Measurements from ENCODE around the gene MAP3K10.

Gene MAP3K10

DNA sequence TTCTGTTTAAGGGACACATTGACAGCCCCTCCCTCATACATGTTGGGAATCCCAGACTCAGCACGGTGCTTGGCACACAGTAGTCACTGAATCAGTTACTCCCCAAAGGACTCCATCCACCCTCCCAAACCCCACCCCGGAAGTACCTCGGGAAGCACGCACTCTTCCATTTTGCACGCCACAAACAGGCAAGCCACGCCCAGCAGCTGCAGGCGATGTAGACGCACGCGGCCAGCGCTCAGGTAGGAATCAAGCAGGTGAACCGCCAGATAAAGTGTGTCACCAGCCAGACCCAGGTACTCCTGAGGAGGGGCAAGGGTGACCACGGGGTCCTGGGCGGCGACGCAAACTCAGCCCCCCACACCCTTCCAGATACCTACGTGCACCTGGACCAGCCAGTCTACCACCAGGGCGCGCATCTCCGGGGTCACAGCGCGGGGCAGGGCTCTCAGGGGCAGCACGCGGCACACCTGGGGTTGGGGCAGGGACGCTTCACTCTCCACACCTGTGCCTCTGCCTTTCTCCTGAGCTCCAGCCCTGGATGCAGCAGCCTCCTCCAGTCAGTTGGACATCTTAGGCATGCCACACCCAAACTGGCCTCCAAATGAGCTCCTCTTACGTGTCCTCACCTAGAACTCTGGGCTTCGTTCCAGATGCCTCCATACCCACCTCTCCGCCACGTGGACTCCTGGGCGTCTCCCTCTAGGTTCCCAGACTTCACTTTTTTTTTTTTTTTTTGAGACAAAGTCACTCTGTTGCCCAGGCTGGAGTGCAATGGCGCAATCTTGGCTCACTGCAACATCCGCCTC, 33.3 kb downstream of the MAP3K10 start:
- no peaks in the 10 kb centered on the region for H3K4me1 ChIP-seq (ENCODE audit: control insufficient read depth, insufficient read depth, low read length)
- H3K9me3 ChIP-seq (ENCODE audit: control insufficient read depth, low read length), result no peaks in the 10 kb centered on the region
- 93% methylated on average over 32 of the region's 32 CpGs for WGBS, 2 experiments
- no peak overlapping the region for H3K4me3 ChIP-seq (ENCODE audit: insufficient read depth, low read depth, low read length)
- peaks cover 17% of the 10 kb centered on the region for H3K27me3 ChIP-seq (ENCODE audit: control insufficient read depth, insufficient read depth, low read length, poor library complexity, severe bottlenecking)
- H3K36me3 ChIP-seq (ENCODE audit: control insufficient read depth, insufficient read depth, low read length), result no peaks in the 10 kb centered on the region
- no peak overlapping the region for H3K27ac ChIP-seq (ENCODE audit: insufficient read depth, low read depth, low read length, poor library complexity, severe bottlenecking)

DNA sequence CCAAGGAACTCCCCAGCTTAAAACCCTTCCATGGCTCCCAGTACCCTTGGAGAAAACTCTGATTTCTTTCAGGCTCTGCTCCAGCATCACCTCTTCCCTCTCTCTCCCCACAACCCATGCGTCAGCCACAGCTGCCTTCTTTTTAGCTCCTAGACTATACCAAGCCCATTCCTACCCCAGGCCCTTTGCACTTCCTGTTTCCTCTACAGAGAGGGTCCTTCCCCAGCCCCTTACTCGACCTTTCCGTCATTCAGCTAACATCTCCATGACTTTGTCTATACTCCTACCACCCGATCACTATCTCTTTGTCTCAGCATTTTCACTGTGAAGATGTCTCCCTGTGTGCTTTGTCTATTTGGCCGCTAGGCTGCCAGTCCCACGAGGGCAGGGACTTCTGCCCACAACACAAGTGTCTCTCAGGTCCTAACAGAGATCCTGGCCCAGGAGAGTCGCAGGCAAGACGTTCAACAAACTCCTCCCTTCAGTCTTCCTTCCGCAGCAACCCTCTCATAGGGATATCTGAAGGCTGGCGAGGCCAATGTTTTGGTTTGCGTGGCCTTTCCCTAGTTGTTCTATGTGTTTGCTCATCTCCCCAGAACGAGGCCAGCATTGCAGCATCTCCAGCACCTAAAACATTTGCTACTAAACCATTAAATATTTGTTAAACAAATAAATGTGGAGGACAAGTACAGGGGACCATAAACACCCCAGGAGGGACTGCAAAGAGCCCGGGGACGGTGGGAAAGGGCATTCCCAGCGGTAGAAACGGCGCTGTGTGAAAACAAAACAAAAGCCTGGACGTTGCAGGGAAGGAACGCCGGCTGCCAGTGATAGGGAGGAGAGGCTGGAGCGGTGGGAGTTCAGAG, 34.4 kb downstream of the MAP3K10 start:
- H3K4me1 ChIP-seq (ENCODE audit: control insufficient read depth, insufficient read depth, low read length), result no peaks in the 10 kb centered on the region
- no peaks in the 10 kb centered on the region for H3K9me3 ChIP-seq (ENCODE audit: control insufficient read depth, low read length)
- WGBS, 2 experiments, result 78 to 82% methylated on average over 21 of the region's 21 CpGs
- no peak overlapping the region for H3K4me3 ChIP-seq (ENCODE audit: insufficient read depth, low read depth, low read length)
- H3K36me3 ChIP-seq (ENCODE audit: control insufficient read depth, insufficient read depth, low read length), result no peaks in the 10 kb centered on the region
- H3K27me3 ChIP-seq (ENCODE audit: control insufficient read depth, insufficient read depth, low read length, poor library complexity, severe bottlenecking), result peaks cover 5% of the 10 kb centered on the region
- H3K27ac ChIP-seq (ENCODE audit: insufficient read depth, low read depth, low read length, poor library complexity, severe bottlenecking), result no peak overlapping the region

DNA sequence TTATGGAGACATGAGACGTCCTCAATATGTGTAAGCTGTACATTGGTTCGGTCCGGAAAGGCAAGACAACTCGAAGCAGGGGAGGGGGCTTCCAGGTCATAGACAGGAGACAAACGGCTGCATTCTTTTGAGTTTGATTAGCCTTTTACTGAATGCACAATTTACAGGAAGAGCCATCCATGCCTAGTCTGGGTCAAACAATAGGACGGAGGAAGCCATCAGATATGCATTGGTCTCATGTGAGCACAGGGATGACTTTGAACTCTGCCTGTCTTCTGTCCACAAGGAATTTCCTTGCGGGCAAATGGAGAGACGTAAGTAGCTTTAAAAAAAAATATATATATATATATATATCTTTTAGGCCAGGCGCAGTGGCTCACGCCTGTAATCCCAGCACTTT, 37.1 kb downstream of the MAP3K10 start:
- no peak overlapping the region for H3K27ac ChIP-seq (ENCODE audit: insufficient read depth, low read depth, low read length, poor library complexity, severe bottlenecking)
- H3K27me3 ChIP-seq (ENCODE audit: control insufficient read depth, insufficient read depth, low read length, poor library complexity, severe bottlenecking), result no peaks in the 10 kb centered on the region
- no peaks in the 10 kb centered on the region for H3K36me3 ChIP-seq (ENCODE audit: control insufficient read depth, insufficient read depth, low read length)
- WGBS, 2 experiments, result 89 to 92% methylated on average over 8 of the region's 10 CpGs
- no peak overlapping the region for H3K4me3 ChIP-seq (ENCODE audit: insufficient read depth, low read depth, low read length)
- H3K4me1 ChIP-seq (ENCODE audit: control insufficient read depth, insufficient read depth, low read length), result peaks cover 21% of the 10 kb centered on the region
- H3K9me3 ChIP-seq (ENCODE audit: control insufficient read depth, low read length), result no peaks in the 10 kb centered on the region

DNA sequence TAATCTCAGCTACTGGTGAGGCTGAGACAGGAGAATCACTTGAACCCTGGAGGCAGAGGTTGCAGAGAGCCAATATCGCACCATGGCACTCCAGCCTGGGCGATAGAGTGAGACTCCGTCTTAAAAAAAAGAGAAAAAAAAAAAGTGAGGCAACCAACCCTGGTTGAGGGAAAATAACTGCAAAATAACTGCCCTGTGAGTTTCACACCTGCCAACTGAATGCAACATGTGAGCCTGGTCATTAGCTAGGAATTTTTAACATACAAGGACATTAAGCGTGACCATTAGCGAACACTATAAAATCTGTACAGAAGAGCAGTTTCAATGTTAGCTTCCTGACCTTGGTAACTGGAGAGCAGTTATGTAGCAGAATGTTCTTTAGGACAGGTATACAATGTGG, 37.6 kb downstream of the MAP3K10 start:
- peaks cover 3% of the 10 kb centered on the region for H3K36me3 ChIP-seq (ENCODE audit: control insufficient read depth, insufficient read depth, low read length)
- H3K4me3 ChIP-seq (ENCODE audit: insufficient read depth, low read depth, low read length), result no peak overlapping the region
- no peak overlapping the region for H3K27ac ChIP-seq (ENCODE audit: insufficient read depth, low read depth, low read length, poor library complexity, severe bottlenecking)
- 95 to 97% methylated on average over 5 of the region's 5 CpGs for WGBS, 2 experiments
- no peaks in the 10 kb centered on the region for H3K27me3 ChIP-seq (ENCODE audit: control insufficient read depth, insufficient read depth, low read length, poor library complexity, severe bottlenecking)
- H3K9me3 ChIP-seq (ENCODE audit: control insufficient read depth, low read length), result no peaks in the 10 kb centered on the region
- peaks cover 21% of the 10 kb centered on the region for H3K4me1 ChIP-seq (ENCODE audit: control insufficient read depth, insufficient read depth, low read length)

DNA sequence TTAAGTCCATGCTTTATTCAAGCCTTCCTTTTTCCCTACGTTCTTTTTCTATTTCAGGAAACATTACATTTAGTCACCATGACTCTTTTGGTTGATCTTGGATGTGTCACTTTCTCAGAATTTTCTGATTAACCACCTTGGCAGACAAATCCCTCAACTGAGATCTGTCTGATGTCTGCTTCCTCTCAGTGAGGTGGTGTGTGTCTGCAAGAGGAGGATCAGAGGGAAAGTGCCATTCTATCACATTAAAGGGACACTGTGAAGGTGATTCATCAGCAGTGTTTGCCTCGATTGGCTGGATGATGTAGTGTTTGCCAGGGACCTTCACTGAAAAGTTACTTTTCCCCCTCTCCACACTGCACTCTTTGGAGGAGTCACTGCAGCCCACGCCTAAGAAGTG, 38.3 kb downstream of the MAP3K10 start:
- Histone ChIP-seq H3K27me3 (ENCODE audit: control insufficient read depth, insufficient read depth, low read length, poor library complexity, severe bottlenecking) (no peaks in the 10 kb centered on the region), H3K9me3 (ENCODE audit: control insufficient read depth, low read length) (no peaks in the 10 kb centered on the region), H3K4me3 (ENCODE audit: insufficient read depth, low read depth, low read length) (no peak overlapping the region), H3K36me3 (ENCODE audit: control insufficient read depth, insufficient read depth, low read length) (peaks cover 3% of the 10 kb centered on the region), H3K4me1 (ENCODE audit: control insufficient read depth, insufficient read depth, low read length) (peaks cover 21% of the 10 kb centered on the region), H3K27ac (ENCODE audit: insufficient read depth, low read depth, low read length, poor library complexity, severe bottlenecking) (no peak overlapping the region)
- WGBS, 2 experiments, result 93% methylated on average over 3 of the region's 3 CpGs

DNA sequence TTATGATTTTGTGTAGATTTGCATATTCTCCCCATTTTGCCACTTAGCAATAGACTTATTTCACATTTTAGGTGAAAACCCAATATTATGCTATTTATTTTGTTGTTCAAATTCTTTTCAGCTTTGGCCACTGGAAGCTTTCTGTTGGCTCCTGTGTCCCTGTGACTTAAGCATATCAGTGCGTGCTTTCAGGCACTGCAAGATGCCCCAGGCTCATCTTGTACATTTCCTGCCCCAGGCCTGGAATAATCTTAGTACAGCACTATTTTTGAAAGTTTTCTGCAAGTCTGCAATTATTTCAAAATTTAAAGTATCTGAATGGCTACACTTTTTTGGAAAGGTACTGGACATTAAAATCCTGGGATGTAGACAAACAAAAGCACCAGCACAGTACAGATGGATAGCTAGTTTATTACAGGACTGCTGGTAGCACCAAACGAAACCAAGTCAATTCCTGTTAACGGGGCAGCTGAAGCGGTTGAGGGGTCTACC, 38.7 kb downstream of the MAP3K10 start:
- Histone ChIP-seq H3K27ac (ENCODE audit: insufficient read depth, low read depth, low read length, poor library complexity, severe bottlenecking) (no peak overlapping the region), H3K4me1 (ENCODE audit: control insufficient read depth, insufficient read depth, low read length) (peaks cover 21% of the 10 kb centered on the region), H3K4me3 (ENCODE audit: insufficient read depth, low read depth, low read length) (no peak overlapping the region), H3K27me3 (ENCODE audit: control insufficient read depth, insufficient read depth, low read length, poor library complexity, severe bottlenecking) (no peaks in the 10 kb centered on the region), H3K9me3 (ENCODE audit: control insufficient read depth, low read length) (no peaks in the 10 kb centered on the region), H3K36me3 (ENCODE audit: control insufficient read depth, insufficient read depth, low read length) (peaks cover 3% of the 10 kb centered on the region)
- 93 to 97% methylated on average over 4 of the region's 4 CpGs for WGBS, 2 experiments

DNA sequence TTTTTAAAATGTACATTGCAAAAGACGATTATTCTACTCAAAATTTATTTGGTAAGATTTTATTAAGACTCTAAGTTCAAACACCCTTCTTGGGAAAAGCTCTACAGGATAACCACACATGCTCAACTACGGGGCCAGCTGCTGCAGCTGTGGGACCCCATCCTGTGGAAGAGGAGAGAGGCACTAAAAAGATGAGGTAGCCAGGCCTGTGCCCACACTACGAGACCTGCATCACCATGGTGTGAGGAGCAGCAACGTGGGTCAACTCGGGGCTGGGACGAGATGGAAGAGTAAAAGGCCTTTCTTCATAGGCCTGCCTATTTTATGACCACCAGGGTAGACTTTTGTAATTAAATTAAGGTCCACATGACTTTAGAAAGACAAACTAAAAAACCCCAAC, 39.8 kb downstream of the MAP3K10 start:
- Histone ChIP-seq H3K9me3 (ENCODE audit: control insufficient read depth, low read length) (no peaks in the 10 kb centered on the region), H3K27ac (ENCODE audit: insufficient read depth, low read depth, low read length, poor library complexity, severe bottlenecking) (no peak overlapping the region), H3K4me3 (ENCODE audit: insufficient read depth, low read depth, low read length) (no peak overlapping the region), H3K4me1 (ENCODE audit: control insufficient read depth, insufficient read depth, low read length) (peaks cover 21% of the 10 kb centered on the region), H3K27me3 (ENCODE audit: control insufficient read depth, insufficient read depth, low read length, poor library complexity, severe bottlenecking) (no peaks in the 10 kb centered on the region), H3K36me3 (ENCODE audit: control insufficient read depth, insufficient read depth, low read length) (peaks cover 8% of the 10 kb centered on the region)
- 87 to 92% methylated on average over 5 to 6 of the region's 6 CpGs for WGBS, 2 experiments

DNA sequence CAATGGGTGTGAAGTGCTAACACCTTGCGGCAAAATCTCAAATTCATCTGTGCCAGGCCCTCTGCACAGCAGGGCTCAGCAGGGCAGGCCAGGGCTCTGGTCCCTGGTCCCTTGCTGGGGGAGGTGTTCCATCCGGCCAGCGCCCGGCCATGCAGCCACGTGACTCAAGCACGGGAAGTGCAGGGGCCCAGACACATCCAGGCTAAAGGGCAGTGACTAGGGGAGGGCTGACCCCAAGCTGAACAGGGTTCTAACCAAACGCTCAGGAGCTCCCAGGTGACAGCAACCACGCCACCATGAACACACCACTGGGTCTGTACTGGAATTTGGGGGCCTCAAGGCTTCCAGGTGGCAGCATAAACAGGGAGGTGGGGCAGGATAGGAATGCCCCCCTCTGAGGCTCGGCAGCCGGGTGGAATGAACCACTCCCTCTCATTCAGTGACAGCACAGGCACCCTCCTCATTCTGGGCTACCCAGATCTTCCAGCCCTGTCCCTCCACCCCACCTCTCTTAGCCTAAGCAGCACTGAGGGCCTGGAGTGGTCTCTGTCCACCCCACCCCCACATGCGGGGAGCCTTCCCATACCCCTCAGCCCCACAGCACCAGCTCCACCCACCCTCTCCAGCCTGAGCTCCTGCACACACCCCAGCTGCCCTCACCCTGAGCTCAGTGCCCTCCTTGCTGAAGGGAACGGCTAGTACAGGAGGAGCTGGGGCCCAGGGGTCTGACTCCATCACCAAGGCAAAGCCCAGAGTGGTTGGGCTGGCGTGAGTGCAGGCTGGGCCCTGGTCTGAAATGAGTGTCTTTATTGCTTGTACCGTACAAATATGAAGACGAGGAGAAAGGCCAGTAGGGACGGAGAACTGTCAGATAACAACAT, 40.6 kb downstream of the MAP3K10 start:
- H3K27ac ChIP-seq (ENCODE audit: insufficient read depth, low read depth, low read length, poor library complexity, severe bottlenecking), result peak overlapping the region; percentile 60
- peaks cover 10% of the 10 kb centered on the region for H3K36me3 ChIP-seq (ENCODE audit: control insufficient read depth, insufficient read depth, low read length)
- 45 to 51% methylated on average over 16 of the region's 16 CpGs for WGBS, 2 experiments
- no peaks in the 10 kb centered on the region for H3K27me3 ChIP-seq (ENCODE audit: control insufficient read depth, insufficient read depth, low read length, poor library complexity, severe bottlenecking)
- H3K9me3 ChIP-seq (ENCODE audit: control insufficient read depth, low read length), result no peaks in the 10 kb centered on the region
- peaks cover 21% of the 10 kb centered on the region for H3K4me1 ChIP-seq (ENCODE audit: control insufficient read depth, insufficient read depth, low read length)
- no peak overlapping the region for H3K4me3 ChIP-seq (ENCODE audit: insufficient read depth, low read depth, low read length)

DNA sequence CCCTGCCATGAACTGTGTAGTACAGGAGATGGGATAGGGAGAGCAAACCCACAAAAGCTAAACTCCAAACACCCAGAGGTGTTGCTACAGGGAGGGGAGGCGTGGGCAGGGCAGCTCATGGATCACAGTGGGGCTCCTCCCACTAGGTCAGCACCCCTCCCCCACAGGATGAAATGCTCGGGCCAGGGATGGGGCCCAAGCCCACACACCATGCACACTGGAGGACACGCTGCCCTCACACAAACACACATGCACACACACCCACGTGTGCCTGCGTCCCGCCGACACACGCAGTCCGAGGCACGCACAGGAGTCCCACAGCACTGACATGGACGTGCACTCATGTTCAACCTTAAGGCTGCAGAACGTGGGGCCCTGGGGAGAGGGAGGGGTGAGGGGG, 41.3 kb downstream of the MAP3K10 start:
- peaks cover 17% of the 10 kb centered on the region for H3K36me3 ChIP-seq (ENCODE audit: control insufficient read depth, insufficient read depth, low read length)
- no peaks in the 10 kb centered on the region for H3K9me3 ChIP-seq (ENCODE audit: control insufficient read depth, low read length)
- H3K27me3 ChIP-seq (ENCODE audit: control insufficient read depth, insufficient read depth, low read length, poor library complexity, severe bottlenecking), result no peaks in the 10 kb centered on the region
- 81 to 84% methylated on average over 12 of the region's 12 CpGs for WGBS, 2 experiments
- peaks cover 21% of the 10 kb centered on the region for H3K4me1 ChIP-seq (ENCODE audit: control insufficient read depth, insufficient read depth, low read length)
- H3K27ac ChIP-seq (ENCODE audit: insufficient read depth, low read depth, low read length, poor library complexity, severe bottlenecking), result no peak overlapping the region
- no peak overlapping the region for H3K4me3 ChIP-seq (ENCODE audit: insufficient read depth, low read depth, low read length)
